Neural cell (in vitro differentiated cells): Measurements from ENCODE around the gene ADAMTS6. TPM values are rescaled to one million over a fixed set of nuclear protein-coding genes. Genes with fewer than 3 reads are reported as not detected.

Experiments
- H2AFZ ChIP-seq: fragments of 200-600, 300-800 bp; sonication (generic), shearing (Covaris generic); 2 replicates; pipeline ENCODE4 v1.6.0; 2014; ENCODE audit warnings: low read depth, mild to moderate bottlenecking, antibody characterized with exemption, low read length, moderate library complexity
- H3F3A ChIP-seq: fragments of 200-600 bp; shearing (Covaris generic); 2 replicates; pipeline ENCODE4 v1.6.1; 2016; ENCODE audit warnings: mild to moderate bottlenecking, moderate library complexity, mixed read lengths, antibody characterized with exemption, low read length; ENCODE audit not compliant: insufficient read depth, poor library complexity, severe bottlenecking
- H3K27ac ChIP-seq: fragments of 200-600, 300-800 bp; sonication (generic), shearing (Covaris generic); 2 replicates; pipeline ENCODE4 v1.5.1; 2014; ENCODE audit warnings: mild to moderate bottlenecking, low read length, moderate library complexity
- H3K27me3 ChIP-seq: fragments of 300-800, 200-600 bp; sonication (generic), shearing (Covaris generic); 2 replicates; pipeline ENCODE4 v1.6.0; 2014; ENCODE audit warnings: mild to moderate bottlenecking, low read depth, low read length, moderate library complexity; ENCODE audit not compliant: insufficient read depth
- H3K36me3 ChIP-seq: fragments of 300-800, 200-600 bp; sonication (generic), shearing (Covaris generic); 2 replicates; pipeline ENCODE4 v1.5.1; 2014; ENCODE audit warnings: mild to moderate bottlenecking, antibody characterized with exemption, low read length, moderate library complexity; ENCODE audit not compliant: insufficient read depth
- H3K4me2 ChIP-seq: fragments of 300-800, 200-600 bp; sonication (generic), shearing (Covaris generic); 2 replicates; pipeline ENCODE4 v1.6.0; 2014; ENCODE audit warnings: mild to moderate bottlenecking, low read length
- H3K4me3 ChIP-seq: fragments of 300-800, 200-600 bp; sonication (generic), shearing (Covaris generic); 2 replicates; pipeline ENCODE4 v1.5.1; 2014; ENCODE audit warnings: mild to moderate bottlenecking, low read length, moderate library complexity
- H3K79me2 ChIP-seq: fragments of 200-600 bp; shearing (Covaris generic); replicated peaks from 2 replicates; pipeline ENCODE4 v1.6.0; 2014; ENCODE audit warnings: mild to moderate bottlenecking, low read length, moderate library complexity; ENCODE audit not compliant: insufficient read depth
- H3K9ac ChIP-seq: fragments of 300-800, 200-600 bp; sonication (generic), shearing (Covaris generic); 2 replicates; pipeline ENCODE4 v1.6.1; 2016; ENCODE audit warnings: mild to moderate bottlenecking, low read length, mixed read lengths
- H3K9me2 ChIP-seq: fragments of 200-600 bp; shearing (Covaris generic); 2 replicates; pipeline ENCODE4 v1.6.1; 2016; ENCODE audit warnings: mild to moderate bottlenecking, low read length, mixed read lengths; ENCODE audit not compliant: insufficient read depth
- H3K9me3 ChIP-seq: fragments of 200-600, 300-800 bp; sonication (generic), shearing (Covaris generic); 2 replicates; pipeline ENCODE4 v1.6.1; 2016; ENCODE audit warnings: mild to moderate bottlenecking, mixed run types, low read length, moderate library complexity, mixed read lengths
- H4K20me1 ChIP-seq: fragments of 200-600 bp; shearing (Covaris generic); 2 replicates; pipeline ENCODE4 v1.6.1; 2016; ENCODE audit warnings: mild to moderate bottlenecking, mixed run types; ENCODE audit not compliant: insufficient read depth
- EP300 ChIP-seq: fragments of 450-650 bp; conservative IDR thresholded peaks from 2 replicates; pipeline ENCODE4 v1.6.1; 2014; ENCODE audit warnings: antibody characterized with exemption, mild to moderate bottlenecking, moderate library complexity; ENCODE audit not compliant: poor library complexity, severe bottlenecking
- EZH2 ChIP-seq: fragments of 200-600, 300-800 bp; shearing (Covaris generic), sonication (generic); IDR thresholded peaks from 2 replicates; pipeline ENCODE4 v1.6.1; 2014; ENCODE audit warnings: antibody characterized with exemption, low read length, borderline replicate concordance, mild to moderate bottlenecking; ENCODE audit not compliant: insufficient read depth, poor library complexity, severe bottlenecking
- MXI1 ChIP-seq: fragments of 450-650 bp; conservative IDR thresholded peaks from 2 replicates; pipeline ENCODE4 v1.6.1; 2014; ENCODE audit warnings: antibody characterized with exemption, mild to moderate bottlenecking; ENCODE audit not compliant: poor library complexity, severe bottlenecking
- POLR2AphosphoS5 ChIP-seq: IDR thresholded peaks from 2 replicates; pipeline ENCODE4 v1.6.1; 2012
- RAD21 ChIP-seq: fragments of 450-650 bp; conservative IDR thresholded peaks from 2 replicates; pipeline ENCODE4 v1.6.1; 2014; ENCODE audit warnings: antibody characterized with exemption, mild to moderate bottlenecking, moderate library complexity
- REST ChIP-seq: IDR thresholded peaks from 2 replicates; pipeline ENCODE4 v1.6.1; 2012; ENCODE audit warnings: borderline replicate concordance
- SMC3 ChIP-seq: fragments of 450-650 bp; conservative IDR thresholded peaks from 2 replicates; pipeline ENCODE4 v1.6.1; 2014; ENCODE audit warnings: antibody characterized with exemption, mild to moderate bottlenecking, moderate library complexity; ENCODE audit not compliant: poor library complexity
- TAF1 ChIP-seq: IDR thresholded peaks from 2 replicates; pipeline ENCODE4 v1.6.1; 2012; ENCODE audit warnings: low read depth
- polyA plus RNA-seq: library from polyadenylated mRNA; depleted of rRNA; stranded (reverse); fragments of >200 nt; gene quantifications from 2 replicates; pipeline ENCODE4 v1.2.3, GENCODE V29; 2014
- TF ChIP-seq, protein P1 (sequence below): fragments of 450-650 bp; IDR thresholded peaks from 2 replicates; pipeline ENCODE4 v1.5.1; 2014; ENCODE audit warnings: antibody characterized with exemption, mild to moderate bottlenecking, moderate library complexity; ENCODE audit not compliant: poor library complexity, severe bottlenecking

ADAMTS6 gene
- polyA plus RNA-seq, 1 donor from 2014 or later, result 0.58 TPM

GRCh38 chr5:65412842-65413241, 68.9 kb downstream of the ADAMTS6 start:
- no peak overlapping the region for H3K27ac ChIP-seq
- H3F3A ChIP-seq, result no peaks in the 10 kb centered on the region
- H3K36me3 ChIP-seq, result no peaks in the 10 kb centered on the region
- no peaks in the 10 kb centered on the region for H3K9me2 ChIP-seq
- H3K79me2 ChIP-seq, result no peaks in the 10 kb centered on the region
- no peak overlapping the region for H2AFZ ChIP-seq
- TF ChIP-seq MXI1, result no peak
- TF ChIP-seq RAD21, result no peak
- TF ChIP-seq SMC3, result no peak
- no peak for TF ChIP-seq EP300
- no peak for TF ChIP-seq REST
- TF ChIP-seq POLR2AphosphoS5, result no peak
- TF ChIP-seq, protein P1, sequence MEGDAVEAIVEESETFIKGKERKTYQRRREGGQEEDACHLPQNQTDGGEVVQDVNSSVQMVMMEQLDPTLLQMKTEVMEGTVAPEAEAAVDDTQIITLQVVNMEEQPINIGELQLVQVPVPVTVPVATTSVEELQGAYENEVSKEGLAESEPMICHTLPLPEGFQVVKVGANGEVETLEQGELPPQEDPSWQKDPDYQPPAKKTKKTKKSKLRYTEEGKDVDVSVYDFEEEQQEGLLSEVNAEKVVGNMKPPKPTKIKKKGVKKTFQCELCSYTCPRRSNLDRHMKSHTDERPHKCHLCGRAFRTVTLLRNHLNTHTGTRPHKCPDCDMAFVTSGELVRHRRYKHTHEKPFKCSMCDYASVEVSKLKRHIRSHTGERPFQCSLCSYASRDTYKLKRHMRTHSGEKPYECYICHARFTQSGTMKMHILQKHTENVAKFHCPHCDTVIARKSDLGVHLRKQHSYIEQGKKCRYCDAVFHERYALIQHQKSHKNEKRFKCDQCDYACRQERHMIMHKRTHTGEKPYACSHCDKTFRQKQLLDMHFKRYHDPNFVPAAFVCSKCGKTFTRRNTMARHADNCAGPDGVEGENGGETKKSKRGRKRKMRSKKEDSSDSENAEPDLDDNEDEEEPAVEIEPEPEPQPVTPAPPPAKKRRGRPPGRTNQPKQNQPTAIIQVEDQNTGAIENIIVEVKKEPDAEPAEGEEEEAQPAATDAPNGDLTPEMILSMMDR, result no peak
- TF ChIP-seq TAF1, result no peak
- TF ChIP-seq EZH2, result no peak
- H3K9me3 ChIP-seq, result no peaks in the 10 kb centered on the region
- no peak overlapping the region for H3K9ac ChIP-seq
- H3K4me2 ChIP-seq, result no peak overlapping the region
- H3K4me3 ChIP-seq, result no peak overlapping the region
- H3K27me3 ChIP-seq, result no peaks in the 10 kb centered on the region
- no peaks in the 10 kb centered on the region for H4K20me1 ChIP-seq

- Histone ChIP-seq H4K20me1 (no peaks in the 10 kb centered on the region), H3K36me3 (no peaks in the 10 kb centered on the region), H3F3A (no peaks in the 10 kb centered on the region), H3K4me2 (no peak overlapping the region), H3K27ac (no peak overlapping the region), H2AFZ (no peak overlapping the region), H3K9ac (no peak overlapping the region), H3K9me2 (no peaks in the 10 kb centered on the region), H3K4me3 (no peak overlapping the region), H3K27me3 (no peaks in the 10 kb centered on the region), H3K79me2 (no peaks in the 10 kb centered on the region), H3K9me3 (no peaks in the 10 kb centered on the region)
- TF ChIP-seq TAF1 (no peak), SMC3 (no peak), MXI1 (no peak), EP300 (no peak), REST (no peak), POLR2AphosphoS5 (no peak), RAD21 (no peak), EZH2 (no peak)
- TF ChIP-seq, protein P1, result no peak
Measured at GRCh38 chr5:65411356-65411755, 70.4 kb downstream of the ADAMTS6 start.
